RWPE1 (cell line): ENCODE data around the gene ATP8A2.

Experiments used
- CTCF ChIA-PET: fragments of 350-600 bp; sonication (Branson Sonifier 250); formaldehyde crosslinking; extraction: SDS; loops from one replicate; lab custom pipeline; 2021; lab: Yijun Ruan, JAX
- POLR2A ChIA-PET: fragments of 400-600 bp; formaldehyde crosslinking; extraction: SDS; loops from one replicate; lab custom pipeline; 2020; ENCODE audit warnings: antibody characterized with exemption; ENCODE audit not compliant: low non-redundant PET; lab: Yijun Ruan, JAX
- DNase-seq: peaks from one replicate; pipeline ENCODE4 v3.0.0; 2012; ENCODE audit warnings: low spot score
- H3K27ac ChIP-seq: fragments of 450-650 bp; 2 replicates; pipeline ENCODE4 v1.5.1; 2017
- TF ChIP-seq, protein P1 (sequence below): fragments of 450-650 bp; conservative IDR thresholded peaks from 2 replicates; pipeline ENCODE4 v1.5.1; 2017; ENCODE audit warnings: low read depth, mild to moderate bottlenecking

The ATP8A2 gene

DNA sequence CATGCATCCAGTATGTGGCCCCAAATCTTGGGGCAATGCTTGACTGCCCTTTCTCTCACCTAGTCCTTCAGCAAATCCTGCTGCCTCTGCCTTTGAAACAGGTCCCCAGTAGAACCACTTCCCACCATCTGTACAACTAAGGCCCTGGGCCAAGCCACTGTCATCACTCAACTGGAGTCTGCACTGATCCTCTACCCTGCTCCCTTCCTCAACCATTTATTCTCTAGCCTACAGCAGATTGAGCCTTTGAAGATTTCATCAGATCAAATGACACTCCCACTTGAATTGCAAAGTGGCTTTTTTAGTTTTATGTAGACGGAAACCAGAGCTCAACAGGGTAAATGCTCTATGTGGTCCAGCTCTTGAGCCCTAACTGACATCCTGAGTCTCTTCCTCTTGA lies 43.5 kb downstream of the ATP8A2 start:
- TF ChIP-seq, protein P1, sequence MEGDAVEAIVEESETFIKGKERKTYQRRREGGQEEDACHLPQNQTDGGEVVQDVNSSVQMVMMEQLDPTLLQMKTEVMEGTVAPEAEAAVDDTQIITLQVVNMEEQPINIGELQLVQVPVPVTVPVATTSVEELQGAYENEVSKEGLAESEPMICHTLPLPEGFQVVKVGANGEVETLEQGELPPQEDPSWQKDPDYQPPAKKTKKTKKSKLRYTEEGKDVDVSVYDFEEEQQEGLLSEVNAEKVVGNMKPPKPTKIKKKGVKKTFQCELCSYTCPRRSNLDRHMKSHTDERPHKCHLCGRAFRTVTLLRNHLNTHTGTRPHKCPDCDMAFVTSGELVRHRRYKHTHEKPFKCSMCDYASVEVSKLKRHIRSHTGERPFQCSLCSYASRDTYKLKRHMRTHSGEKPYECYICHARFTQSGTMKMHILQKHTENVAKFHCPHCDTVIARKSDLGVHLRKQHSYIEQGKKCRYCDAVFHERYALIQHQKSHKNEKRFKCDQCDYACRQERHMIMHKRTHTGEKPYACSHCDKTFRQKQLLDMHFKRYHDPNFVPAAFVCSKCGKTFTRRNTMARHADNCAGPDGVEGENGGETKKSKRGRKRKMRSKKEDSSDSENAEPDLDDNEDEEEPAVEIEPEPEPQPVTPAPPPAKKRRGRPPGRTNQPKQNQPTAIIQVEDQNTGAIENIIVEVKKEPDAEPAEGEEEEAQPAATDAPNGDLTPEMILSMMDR, result no peak
- CTCF ChIA-PET, result no interaction called here

DNA sequence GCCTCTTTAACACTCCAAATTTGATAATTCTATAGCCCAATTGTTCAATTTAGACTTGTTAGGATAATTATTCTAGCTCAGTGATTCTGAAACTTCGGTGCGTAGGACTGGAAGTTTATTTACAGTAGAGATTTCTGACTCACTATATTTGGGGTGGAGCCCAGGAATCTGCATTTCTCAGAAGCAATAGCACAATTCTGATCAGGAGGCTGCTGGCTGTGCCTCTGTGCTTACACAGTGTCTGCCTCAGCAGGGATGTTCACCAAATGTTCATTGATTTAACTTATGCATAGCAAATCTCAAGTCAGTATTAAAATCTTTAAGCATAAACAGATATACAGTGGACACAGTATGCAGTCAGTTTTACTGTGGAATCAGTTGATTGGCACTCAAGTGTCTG lies 45.8 kb downstream of the ATP8A2 start:
- H3K27ac ChIP-seq, result no peak overlapping the region
- TF ChIP-seq, protein P1, result no peak
- ChIA-PET POLR2A (no interaction called here), CTCF (interaction anchor here (0.6 kb wide), 1 partner anchor 660 kb away, joined by 3 read pairs; no protein-coding TSS in a partner anchor)
- no peak for DNase-seq

More for the DNA sequence above, 43.5 kb downstream of the ATP8A2 start:
- DNase-seq, result no peak
- POLR2A ChIA-PET, result no interaction called here
- no peak overlapping the region for H3K27ac ChIP-seq

DNA sequence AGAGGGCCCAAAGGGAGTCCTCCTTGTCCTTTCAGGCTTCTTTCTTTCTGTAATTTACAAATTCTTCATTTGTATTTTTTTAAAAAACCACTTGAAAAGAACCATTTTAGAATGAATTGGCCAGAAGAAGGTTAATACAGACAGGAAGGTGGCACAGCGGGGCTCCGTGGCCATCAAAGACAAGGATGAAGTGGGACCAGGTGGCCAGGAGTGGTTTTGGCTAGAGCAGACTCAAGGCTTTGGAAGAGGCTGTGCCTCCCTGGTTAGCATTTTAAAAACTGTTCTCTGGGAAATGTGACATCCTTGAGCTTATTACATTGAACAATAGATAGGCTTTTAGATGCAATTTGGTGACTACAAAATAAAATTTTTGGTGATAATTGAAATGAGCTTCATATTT lies 48.4 kb downstream of the ATP8A2 start:
- H3K27ac ChIP-seq, result no peak overlapping the region
- no peak for DNase-seq
- TF ChIP-seq, protein P1, result no peak
- ChIA-PET CTCF (no interaction called here), POLR2A (no interaction called here)

DNA sequence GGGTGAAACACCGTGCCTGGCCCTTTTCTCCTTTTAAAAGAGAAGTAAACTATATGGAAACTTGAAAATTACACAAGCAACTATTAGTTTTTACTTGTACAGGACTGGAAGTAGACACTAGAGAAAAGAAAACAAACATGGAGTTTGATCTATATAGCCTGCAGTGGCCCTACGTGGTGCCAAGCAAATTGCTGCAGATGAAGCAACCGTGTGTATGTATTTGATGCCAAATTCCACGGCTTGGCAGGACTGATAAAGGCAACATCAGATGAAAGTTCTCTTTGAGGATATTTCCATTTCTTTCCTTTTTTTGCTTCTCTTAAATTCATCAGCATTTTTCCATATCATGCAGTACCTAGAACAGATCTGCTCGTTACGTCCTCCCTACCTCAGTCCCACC lies 49.8 kb downstream of the ATP8A2 start:
- no peak for DNase-seq
- H3K27ac ChIP-seq, result no peak overlapping the region
- CTCF ChIA-PET, result no interaction called here
- POLR2A ChIA-PET, result no interaction called here
- TF ChIP-seq, protein P1, result no peak

DNA sequence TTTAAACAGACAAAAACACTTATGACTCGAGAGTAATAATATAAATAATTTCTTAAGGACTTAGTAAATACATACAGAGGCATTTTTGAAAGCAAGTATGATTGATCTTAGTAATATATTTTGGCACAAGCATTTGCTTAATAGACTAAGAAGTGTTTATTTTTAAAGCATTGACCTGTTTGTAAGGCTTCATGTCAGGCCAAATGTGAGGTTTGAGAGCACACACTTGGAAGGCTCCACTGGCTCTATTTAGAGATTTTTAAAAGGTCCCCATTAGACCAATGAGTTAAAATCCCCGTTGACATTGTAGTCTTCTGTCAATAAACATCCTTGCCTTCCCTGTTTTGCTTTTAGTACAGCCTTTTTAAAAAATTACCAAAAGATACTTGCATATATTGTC lies 50.4 kb downstream of the ATP8A2 start:
- POLR2A ChIA-PET, result interaction anchor here (0.6 kb wide), 1 partner anchor 89 kb away, joined by 4 read pairs; no protein-coding TSS in a partner anchor

DNA sequence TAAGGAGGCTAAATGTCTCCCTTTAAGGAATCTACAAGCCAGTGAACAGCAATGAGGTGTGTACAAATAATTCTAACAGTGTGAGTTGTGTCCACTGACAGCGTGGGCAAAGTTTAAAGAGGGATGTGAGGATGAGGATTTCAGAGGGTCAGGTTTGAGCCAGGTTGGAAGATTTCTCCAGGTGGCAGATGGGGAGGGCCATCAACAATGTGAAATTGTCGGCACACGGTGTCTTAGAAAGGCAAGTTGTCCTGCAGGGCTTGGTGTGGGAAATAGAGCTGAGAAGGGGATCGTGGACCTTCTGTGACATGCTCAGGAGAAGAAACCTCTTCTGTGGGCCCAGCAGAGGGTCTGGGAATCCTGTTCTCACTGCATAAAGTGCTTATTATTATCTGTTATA lies 52.1 kb downstream of the ATP8A2 start:
- H3K27ac ChIP-seq, result no peak overlapping the region
- no peak for DNase-seq
- CTCF ChIA-PET, result no interaction called here
- POLR2A ChIA-PET, result no interaction called here
- TF ChIP-seq, protein P1, result no peak

More for the DNA sequence above, 50.4 kb downstream of the ATP8A2 start:
- CTCF ChIA-PET, result interaction anchor here (0.6 kb wide), 1 partner anchor 18 kb away, joined by 3 read pairs; no protein-coding TSS in a partner anchor
- DNase-seq, result no peak
- H3K27ac ChIP-seq, result no peak overlapping the region
- TF ChIP-seq, protein P1, result no peak
